GM03348 (cell line): ENCODE results near the gene PPP1R12A.

Source experiments
- DNase-seq: peaks from one replicate; pipeline ENCODE4 v3.0.0; 2012; ENCODE audit warnings: low spot score

Gene PPP1R12A

GRCh38 chr12:79935624-79936345, 888 bp upstream of the PPP1R12A start:
- peak; percentile 29 for DNase-seq

- peak; percentile 53 for DNase-seq
Measured at GRCh38 chr12:79934281-79935020, 446 bp downstream of the PPP1R12A start.

GRCh38 chr12:79933532-79934264, 1.2 kb downstream of the PPP1R12A start:
- peak; percentile 12 for DNase-seq

GRCh38 chr12:79933043-79933442, 1.9 kb downstream of the PPP1R12A start:
- DNase-seq = no peak

GRCh38 chr12:79932357-79932756, 2.5 kb downstream of the PPP1R12A start:
- DNase-seq = no peak

GRCh38 chr12:79929065-79929464, 5.8 kb downstream of the PPP1R12A start:
- DNase-seq = no peak

GRCh38 chr12:79927772-79928474, 7.0 kb downstream of the PPP1R12A start:
- peak; percentile 23 for DNase-seq

- DNase-seq = no peak
Measured at GRCh38 chr12:79926951-79927350, 7.9 kb downstream of the PPP1R12A start.

GRCh38 chr12:79925492-79925891, 9.4 kb downstream of the PPP1R12A start:
- no peak for DNase-seq

- no peak for DNase-seq
Measured at GRCh38 chr12:79921786-79922185, 13.1 kb downstream of the PPP1R12A start.

GRCh38 chr12:79920421-79921238, 14.3 kb downstream of the PPP1R12A start:
- DNase-seq = no peak

GRCh38 chr12:79919762-79920161, 15.1 kb downstream of the PPP1R12A start:
- DNase-seq = no peak

- no peak for DNase-seq
Measured at GRCh38 chr12:79916826-79917225, 18.1 kb downstream of the PPP1R12A start.

GRCh38 chr12:79911889-79912656, 22.8 kb downstream of the PPP1R12A start:
- no peak for DNase-seq

- DNase-seq = no peak
Measured at GRCh38 chr12:79908366-79908765, 26.5 kb downstream of the PPP1R12A start.

- DNase-seq = no peak
Measured at GRCh38 chr12:79901506-79901905, 33.4 kb downstream of the PPP1R12A start.

- no peak for DNase-seq
Measured at GRCh38 chr12:79900951-79901350, 33.9 kb downstream of the PPP1R12A start.

GRCh38 chr12:79900199-79900598, 34.7 kb downstream of the PPP1R12A start:
- no peak for DNase-seq

- peak; percentile 83 for DNase-seq
Measured at GRCh38 chr12:79897617-79898016, 37.3 kb downstream of the PPP1R12A start.

GRCh38 chr12:79895804-79896203, 39.1 kb downstream of the PPP1R12A start:
- DNase-seq = no peak

GRCh38 chr12:79895071-79895470, 39.8 kb downstream of the PPP1R12A start:
- peak; percentile 22 for DNase-seq
